ENCODE results near the gene GAB2. TPM values are rescaled to one million over a fixed set of nuclear protein-coding genes. Genes with fewer than 3 reads are reported as not detected.

The GAB2 gene
- total RNA-seq, 1 experiment from 2014 or later: 3.3 TPM

DNA sequence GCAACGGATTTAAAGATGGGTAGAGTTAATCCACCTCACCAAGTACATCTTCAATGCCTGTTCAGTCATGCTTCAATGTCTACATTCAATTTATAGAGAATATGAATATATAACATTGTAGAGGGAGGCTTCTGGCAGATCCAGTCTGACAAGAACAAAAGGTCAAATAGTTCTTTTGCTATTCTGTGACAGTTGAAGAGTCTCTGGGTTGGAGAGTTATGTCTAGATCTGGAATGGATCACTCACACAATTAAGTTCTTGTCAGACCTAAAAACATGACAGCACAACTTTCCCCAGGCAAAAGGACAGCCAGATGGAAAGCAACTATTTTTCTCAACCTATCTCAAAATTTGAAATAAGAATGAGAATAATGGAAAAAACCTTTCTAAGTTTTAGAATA lies 15.3 kb upstream of the GAB2 start:
- Histone ChIP-seq H3K18ac (ENCODE audit: insufficient read length, low read depth, low read length) (no peak overlapping the region), H4K91ac (ENCODE audit: insufficient read length, low read depth, low read length) (no peak overlapping the region), H3K9ac (ENCODE audit: extremely low read depth, insufficient read length, low read length) (no peak overlapping the region), H2BK15ac (ENCODE audit: low read depth, low read length) (no peak overlapping the region), H4K20me1 (ENCODE audit: control insufficient read depth, insufficient read depth, insufficient read length) (no peaks in the 10 kb centered on the region), H3K23me2 (ENCODE audit: insufficient read length, low read depth, low read length, poor library complexity, severe bottlenecking) (no peaks in the 10 kb centered on the region), H2BK120ac (ENCODE audit: low read depth, low read length, poor library complexity, severe bottlenecking) (no peak overlapping the region), H2BK12ac (ENCODE audit: insufficient read length, low read depth, low read length) (no peak overlapping the region), H3K27me3 (ENCODE audit: insufficient read depth, low read length) (no peaks in the 10 kb centered on the region), H3K4ac (ENCODE audit: low read depth, low read length) (no peak overlapping the region), H3K79me1 (ENCODE audit: insufficient read depth, low read depth, low read length, poor library complexity, severe bottlenecking) (no peaks in the 10 kb centered on the region), H3K4me2 (ENCODE audit: insufficient read depth, insufficient read length, low read length) (no peak overlapping the region), H3K56ac (ENCODE audit: insufficient read length, low read depth, low read length) (no peak overlapping the region), H3K9me3 (ENCODE audit: control insufficient read depth, low read depth, low read length) (no peaks in the 10 kb centered on the region), H4K8ac (replicated peaks; ENCODE audit: insufficient read length, low read depth, low read length) (no peak overlapping the region), H2AFZ (ENCODE audit: low read length) (no peak overlapping the region), H4K5ac (ENCODE audit: insufficient read length, low read depth, low read length) (no peak overlapping the region), H3K4me1 (ENCODE audit: insufficient read depth, low read length) (no peaks in the 10 kb centered on the region), H2BK5ac (ENCODE audit: insufficient read length, low read length) (no peak overlapping the region), H3K14ac (ENCODE audit: insufficient read depth, low read length) (no peak overlapping the region), H2AK5ac (ENCODE audit: insufficient read length, low read length) (no peak overlapping the region), H3K23ac (ENCODE audit: insufficient read length, low read depth, low read length) (no peak overlapping the region), H3T11ph (ENCODE audit: low read length) (no peak overlapping the region), H2BK20ac (ENCODE audit: low read depth, low read length, poor library complexity, severe bottlenecking) (no peak overlapping the region), H3K27ac (ENCODE audit: insufficient read length, low read depth, low read length) (no peak overlapping the region), H3K79me2 (ENCODE audit: insufficient read depth, low read length) (no peaks in the 10 kb centered on the region)
- no CpG with 5 or more reads among the region's 1 CpG for WGBS (ENCODE audit: extremely low coverage, insufficient read length, low lambda C conversion rate)
- Mint-ChIP-seq H3K27me3 (ENCODE audit: low read depth) (no peaks in the 10 kb centered on the region), H3K27ac (no peak overlapping the region), H3K36me3 (ENCODE audit: insufficient read depth in 1 of 3, low read depth in 3 of 3) (peaks cover 0 to 3% (median 0%) of the 10 kb centered on the region in 3 experiments; a peak in 2 of 7 replicates), H3K4me3 (no peak overlapping the region), H3K4me1 (peaks cover 4 to 6% of the 10 kb centered on the region in 2 experiments), H3K9me3 (no peaks in the 10 kb centered on the region)
- TF ChIP-seq, protein P1, sequence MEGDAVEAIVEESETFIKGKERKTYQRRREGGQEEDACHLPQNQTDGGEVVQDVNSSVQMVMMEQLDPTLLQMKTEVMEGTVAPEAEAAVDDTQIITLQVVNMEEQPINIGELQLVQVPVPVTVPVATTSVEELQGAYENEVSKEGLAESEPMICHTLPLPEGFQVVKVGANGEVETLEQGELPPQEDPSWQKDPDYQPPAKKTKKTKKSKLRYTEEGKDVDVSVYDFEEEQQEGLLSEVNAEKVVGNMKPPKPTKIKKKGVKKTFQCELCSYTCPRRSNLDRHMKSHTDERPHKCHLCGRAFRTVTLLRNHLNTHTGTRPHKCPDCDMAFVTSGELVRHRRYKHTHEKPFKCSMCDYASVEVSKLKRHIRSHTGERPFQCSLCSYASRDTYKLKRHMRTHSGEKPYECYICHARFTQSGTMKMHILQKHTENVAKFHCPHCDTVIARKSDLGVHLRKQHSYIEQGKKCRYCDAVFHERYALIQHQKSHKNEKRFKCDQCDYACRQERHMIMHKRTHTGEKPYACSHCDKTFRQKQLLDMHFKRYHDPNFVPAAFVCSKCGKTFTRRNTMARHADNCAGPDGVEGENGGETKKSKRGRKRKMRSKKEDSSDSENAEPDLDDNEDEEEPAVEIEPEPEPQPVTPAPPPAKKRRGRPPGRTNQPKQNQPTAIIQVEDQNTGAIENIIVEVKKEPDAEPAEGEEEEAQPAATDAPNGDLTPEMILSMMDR (conservative IDR thresholded peaks at IDR 0.05): no peak
- no peak for DNase-seq

Measured in H9 (cell line).